ENCODE results near the gene BMP7. TPM values are rescaled to one million over a fixed set of nuclear protein-coding genes. Genes with fewer than 3 reads are reported as not detected.

BMP7 gene
- total and polyA plus RNA-seq, 2 experiments from 2014 or later = 15.9 to 22.8 TPM

- H3K79me2 ChIP-seq (replicated peaks; ENCODE audit: insufficient read depth) = no peaks in the 10 kb centered on the region
- H3K27me3 Mint-ChIP-seq (ENCODE audit: insufficient read depth, low read depth, poor library complexity) = peaks cover 6% of the 10 kb centered on the region
- H4K20me1 ChIP-seq (replicated peaks; ENCODE audit: insufficient read depth) = no peaks in the 10 kb centered on the region
Observed at GRCh38 chr20:57213924-57214323, 52.5 kb downstream of the BMP7 start.

More at GRCh38 chr20:57213924-57214323, 52.5 kb downstream of the BMP7 start:
- H2AFZ ChIP-seq = no peak overlapping the region
- Mint-ChIP-seq H3K4me1 (peaks cover 25% of the 10 kb centered on the region), H3K27ac (no peak overlapping the region), H3K4me3 (no peak overlapping the region), H3K9me3 (no peaks in the 10 kb centered on the region), H3K36me3 (ENCODE audit: low read depth) (no peaks in the 10 kb centered on the region; the same call in 2 of the 3 replicates)
- TF ChIP-seq EZH2phosphoT487 (IDR thresholded peaks at IDR 0.05; ENCODE audit: unreplicated experiment) (no peak), POLR2AphosphoS5 (IDR thresholded peaks at IDR 0.05; ENCODE audit: low read depth) (no peak), ZNF114 (CRISPR knock-in tag; IDR thresholded peaks at IDR 0.05) (no peak), STAT1 (IDR thresholded peaks at IDR 0.05; ENCODE audit: unreplicated experiment) (no peak), JUNB (IDR thresholded peaks at IDR 0.05; ENCODE audit: unreplicated experiment) (no peak), REST (IDR thresholded peaks at IDR 0.05; ENCODE audit: unreplicated experiment) (no peak), NANOG (IDR thresholded peaks at IDR 0.05; ENCODE audit: borderline replicate concordance) (no peak), CTCF (conservative IDR thresholded peaks at IDR 0.05; ENCODE audit: low read depth in 2 of 2) (no peak), ZNF462 (CRISPR knock-in tag; IDR thresholded peaks at IDR 0.05) (no peak), EZH2 (IDR thresholded peaks at IDR 0.05; ENCODE audit: low read depth, unreplicated experiment) (no peak), CREB1 (CRISPR knock-in tag; IDR thresholded peaks at IDR 0.05; ENCODE audit: low read depth) (no peak), ZNF331 (CRISPR knock-in tag; IDR thresholded peaks at IDR 0.05; ENCODE audit: low read depth) (no peak)
- TF ChIP-seq, protein P1, sequence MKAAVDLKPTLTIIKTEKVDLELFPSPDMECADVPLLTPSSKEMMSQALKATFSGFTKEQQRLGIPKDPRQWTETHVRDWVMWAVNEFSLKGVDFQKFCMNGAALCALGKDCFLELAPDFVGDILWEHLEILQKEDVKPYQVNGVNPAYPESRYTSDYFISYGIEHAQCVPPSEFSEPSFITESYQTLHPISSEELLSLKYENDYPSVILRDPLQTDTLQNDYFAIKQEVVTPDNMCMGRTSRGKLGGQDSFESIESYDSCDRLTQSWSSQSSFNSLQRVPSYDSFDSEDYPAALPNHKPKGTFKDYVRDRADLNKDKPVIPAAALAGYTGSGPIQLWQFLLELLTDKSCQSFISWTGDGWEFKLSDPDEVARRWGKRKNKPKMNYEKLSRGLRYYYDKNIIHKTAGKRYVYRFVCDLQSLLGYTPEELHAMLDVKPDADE (IDR thresholded peaks at IDR 0.05) = no peak
- DNase-seq (ENCODE audit: low spot score) (no peak), ATAC-seq (no peak)
- no peaks in the 10 kb centered on the region for H3F3A ChIP-seq (replicated peaks; ENCODE audit: low read depth)
- H3K27me3 ChIP-seq (ENCODE audit: insufficient read depth) = no peaks in the 10 kb centered on the region
- no peak overlapping the region for H3K4me2 ChIP-seq
- no peaks in the 10 kb centered on the region for H3K36me3 ChIP-seq (ENCODE audit: insufficient read depth)
- H3K27ac ChIP-seq (ENCODE audit: low read depth) = no peak overlapping the region
- peaks cover 16% of the 10 kb centered on the region for H3K4me1 ChIP-seq (ENCODE audit: insufficient read depth)
- H3K9me2 ChIP-seq (ENCODE audit: insufficient read depth) = no peaks in the 10 kb centered on the region
- H3K4me3 ChIP-seq = no peak overlapping the region

Measured in GM23338 (cell line).